ENCODE data around the gene GABRR3.

GRCh38 chr3:97979610-97980009 is 55.5 kb downstream of the GABRR3 start:
- TF ChIP-seq CTCF (conservative IDR thresholded peaks at IDR 0.05; ENCODE audit: low read depth, low read length) (no peak), EZH2 (IDR thresholded peaks at IDR 0.05; ENCODE audit: borderline replicate concordance, low read depth, low read length, poor library complexity, severe bottlenecking) (no peak)
